H1 (cell line): ENCODE results near the gene ARHGEF40. TPM values are rescaled to one million over a fixed set of nuclear protein-coding genes. Genes with fewer than 3 reads are reported as not detected.

Experiments
- ASH2L ChIP-seq: fragments of 200-600, 300-600 bp; sonication (generic); IDR thresholded peaks from one replicate; pipeline ENCODE4 v1.7.1; 2017; ENCODE audit warnings: low read length
- BRCA1 ChIP-seq: IDR thresholded peaks from 2 replicates; pipeline ENCODE4 v1.6.1; 2012; ENCODE audit warnings: low read depth, low read length, improper control_type of control experiment
- CTCF ChIP-seq, 3 experiments: IDR thresholded peaks; 1 replicate in 2 of 3; 2 replicates in 1 of 3; pipeline versions ENCODE4 v1.5.1 to v1.6.1; 2011; ENCODE audit warnings: low read length in 3 of 3, mild to moderate bottlenecking in 3 of 3, inconsistent platforms in 2 of 3, low read depth in 1 of 3, moderate library complexity in 1 of 3; ENCODE audit not compliant: insufficient read depth in 1 of 3; ENCODE audit errors: control extremely low read depth in 1 of 3
- E2F6 ChIP-seq: IDR thresholded peaks from 2 replicates; pipeline ENCODE4 v1.6.1; 2012; ENCODE audit warnings: inconsistent platforms
- EP300 ChIP-seq, 2 experiments: IDR thresholded peaks; 1 replicate in 1 of 2; 2 replicates in 1 of 2; pipeline ENCODE4 v1.6.1; 2011 to 2012; ENCODE audit warnings: low read depth in 2 of 2, low read length in 2 of 2, mild to moderate bottlenecking in 2 of 2, borderline replicate concordance in 1 of 2, inconsistent platforms in 1 of 2, moderate library complexity in 1 of 2
- FOSL1 ChIP-seq: IDR thresholded peaks from 2 replicates; pipeline ENCODE4 v1.6.1; 2011; ENCODE audit warnings: mild to moderate bottlenecking, low read depth, low read length, moderate library complexity; ENCODE audit not compliant: insufficient read depth
- JUND ChIP-seq: IDR thresholded peaks from 2 replicates; pipeline ENCODE4 v1.6.1; 2011; ENCODE audit warnings: mild to moderate bottlenecking, improper control_type of control experiment, low read length
- KDM1A ChIP-seq: fragments of 200-600, 300-600 bp; sonication (generic); IDR thresholded peaks from 2 replicates; pipeline ENCODE4 v1.7.1; 2016; ENCODE audit warnings: mild to moderate bottlenecking, low read length, borderline replicate concordance
- KDM4A ChIP-seq: IDR thresholded peaks from one replicate; pipeline ENCODE4 v1.7.1; 2012; ENCODE audit warnings: low read depth, mild to moderate bottlenecking, moderate library complexity, low read length, inconsistent platforms; ENCODE audit not compliant: severe bottlenecking
- MAFK ChIP-seq: IDR thresholded peaks from 2 replicates; pipeline ENCODE4 v1.6.1; 2012; ENCODE audit warnings: low read depth, mild to moderate bottlenecking, improper control_type of control experiment, low read length
- POLR2A ChIP-seq, 2 experiments: IDR thresholded peaks; 1 replicate in 1 of 2; 2 replicates in 1 of 2; pipeline ENCODE4 v1.6.1; 2011; ENCODE audit warnings: low read depth in 2 of 2, low read length in 2 of 2, mild to moderate bottlenecking in 2 of 2; ENCODE audit errors: control extremely low read depth in 1 of 2
- POLR2AphosphoS5 ChIP-seq: IDR thresholded peaks from 2 replicates; pipeline ENCODE4 v1.6.1; 2011; ENCODE audit warnings: low read depth, low read length
- POU5F1 ChIP-seq: IDR thresholded peaks from 2 replicates; pipeline ENCODE4 v1.6.1; 2011; ENCODE audit warnings: low read depth, mild to moderate bottlenecking, low read length, moderate library complexity
- RAD21 ChIP-seq, 2 experiments: IDR thresholded peaks in 1 of 2; conservative IDR thresholded peaks in 1 of 2; 2 replicates each; pipeline ENCODE4 v1.6.1; 2011; ENCODE audit warnings: low read depth in 2 of 2, low read length in 2 of 2, improper control_type of control experiment in 1 of 2, inconsistent platforms in 1 of 2, mild to moderate bottlenecking in 1 of 2, moderate library complexity in 1 of 2
- RFX5 ChIP-seq: IDR thresholded peaks from 2 replicates; pipeline ENCODE4 v1.6.1; 2011; ENCODE audit warnings: low read depth, low read length, improper control_type of control experiment, borderline replicate concordance
- RNF2 ChIP-seq: fragments of 200-900, 300-1000 bp; sonication (generic); IDR thresholded peaks from 2 replicates; pipeline ENCODE4 v1.7.1; 2016; ENCODE audit warnings: borderline replicate concordance, low read depth, mild to moderate bottlenecking, antibody characterized with exemption, low read length; ENCODE audit not compliant: poor library complexity, severe bottlenecking; ENCODE audit errors: missing control alignments
- RXRA ChIP-seq: IDR thresholded peaks from 2 replicates; pipeline ENCODE4 v1.6.1; 2011; ENCODE audit warnings: low read depth, mild to moderate bottlenecking, low read length, moderate library complexity; ENCODE audit not compliant: insufficient read depth
- SIN3A ChIP-seq, 2 experiments: IDR thresholded peaks in 1 of 2; conservative IDR thresholded peaks in 1 of 2; 2 replicates each; pipeline ENCODE4 v1.6.1; 2011 to 2012; ENCODE audit warnings: low read length in 2 of 2, improper control_type of control experiment in 1 of 2, low read depth in 1 of 2, mild to moderate bottlenecking in 1 of 2
- SUZ12 ChIP-seq: fragments of 200-600 bp; sonication (generic); IDR thresholded peaks from 2 replicates; pipeline ENCODE4 v1.6.1; 2012; ENCODE audit warnings: mild to moderate bottlenecking, inconsistent platforms, low read length, moderate library complexity, mixed read lengths
- YY1 ChIP-seq: IDR thresholded peaks from 2 replicates; pipeline ENCODE4 v1.6.1; 2011; ENCODE audit warnings: low read depth, mild to moderate bottlenecking, low read length
- polyA plus RNA-seq, 7 experiments: library from polyadenylated mRNA; depleted of rRNA in 3 of 7; stranded (reverse) in 5 of 7; unstranded in 2 of 7; fragments of >200 nt in 5 of 7; fragments of 200-250 nt in 2 of 7; gene quantifications; 1 replicate in 5 of 7; 2 replicates in 1 of 7; 4 replicates in 1 of 7; pipeline versions ENCODE4 v1.2.1 to v1.2.3, GENCODE V29; 2011 to 2013; ENCODE audit warnings: missing spikeins in 2 of 7, mixed read lengths in 2 of 7
- total RNA-seq: library from RNA; stranded (reverse); fragmentation: NEBNext Ultra II Directional; extraction: Animal tissue kit (Norgen Biotek cat#: 25700); gene quantifications from 2 replicates; pipeline ENCODE4 v1.2.1, GENCODE V29; 2021

ARHGEF40 gene
- total and polyA plus RNA-seq, 2 of the 8 experiments (the other 6 are each of a cell fraction or from before 2014, with no cell fraction given): 53.1 to 101 TPM

GRCh38 chr14:21069388-21070082 is 569 bp upstream of the ARHGEF40 start (continued):
- TF ChIP-seq POLR2A (IDR thresholded peaks at IDR 0.05; ENCODE audit: control extremely low read depth in 1 of 2, low read depth in 2 of 2, low read length in 2 of 2): peak in 1 of 2 experiments; percentile 16; a peak in 1 of 3 replicates
- TF ChIP-seq RXRA: no peak
- TF ChIP-seq EP300 (IDR thresholded peaks at IDR 0.05; ENCODE audit: borderline replicate concordance in 1 of 2, low read depth in 2 of 2, low read length in 2 of 2): no peak
- TF ChIP-seq RNF2: no peak
- no peak for TF ChIP-seq JUND
- TF ChIP-seq POU5F1: no peak
- no peak for TF ChIP-seq KDM1A
- TF ChIP-seq CTCF (IDR thresholded peaks at IDR 0.05; ENCODE audit: control extremely low read depth in 1 of 3, insufficient read depth in 1 of 3, low read depth in 1 of 3, low read length in 3 of 3): no peak
- TF ChIP-seq MAFK: no peak
- TF ChIP-seq YY1: peak; percentile 88
- TF ChIP-seq KDM4A: peak; percentile 4
- no peak for TF ChIP-seq E2F6
- no peak for TF ChIP-seq RFX5
- TF ChIP-seq ASH2L: no peak
- TF ChIP-seq RAD21 (IDR thresholded peaks at IDR 0.05 in 1 of 2, conservative IDR thresholded peaks at IDR 0.05 in 1 of 2; ENCODE audit: low read depth in 2 of 2, low read length in 2 of 2): no peak
- TF ChIP-seq SUZ12: no peak
- TF ChIP-seq FOSL1: no peak
- TF ChIP-seq BRCA1: no peak
- TF ChIP-seq SIN3A (conservative IDR thresholded peaks at IDR 0.05 in 1 of 2, IDR thresholded peaks at IDR 0.05 in 1 of 2; ENCODE audit: low read depth in 1 of 2, low read length in 2 of 2): peak in 1 of 2 experiments; percentile 74; a peak in 1 of 4 replicates
- TF ChIP-seq POLR2AphosphoS5: no peak; the same call in 1 of the 2 replicates
